ENCODE data around the gene SNX2.

GRCh38 chr5:122759241-122760070 is 15.4 kb upstream of the SNX2 start:
- TF ChIP-seq CTCF (IDR thresholded peaks at IDR 0.05), result no peak
- TF ChIP-seq POLR2AphosphoS5 (IDR thresholded peaks at IDR 0.05), result no peak
- no peak for TF ChIP-seq POLR2A (IDR thresholded peaks at IDR 0.05)
- no peak for TF ChIP-seq EP300 (IDR thresholded peaks at IDR 0.05; ENCODE audit: low read depth)
